ENCODE data around the gene EBF3. TPM values are rescaled to one million over a fixed set of nuclear protein-coding genes. Genes with fewer than 3 reads are reported as not detected.

EBF3 gene
- total RNA-seq, 4 donors from 2014 or later, result 5.5 to 10.4 (median 8.2) TPM

GRCh38 chr10:129860396-129860795 lies 103.7 kb downstream of the EBF3 start:
- Histone ChIP-seq H3K4me1 (no peaks in the 10 kb centered on the region), H3K27me3 (no peaks in the 10 kb centered on the region), H3K27ac (no peak overlapping the region), H3K36me3 (no peaks in the 10 kb centered on the region), H3K9me3 (no peaks in the 10 kb centered on the region), H3K4me3 (no peak overlapping the region)
- ATAC-seq (no peak), DNase-seq (no peak)
- TF ChIP-seq CTCF (IDR thresholded peaks at IDR 0.05 in 4 of 5, conservative IDR thresholded peaks at IDR 0.05 in 1 of 5) (no peak), POLR2A (IDR thresholded peaks at IDR 0.05) (no peak)
- in situ Hi-C loops (cut with MboI; ENCODE audit: low sequenced_read_pairs in 4 of 4), result no loop called here
- intact Hi-C loops (cut with DNase I; ENCODE audit: low total_unique reads), result no loop called here

GRCh38 chr10:129859536-129859935 lies 104.5 kb downstream of the EBF3 start:
- Histone ChIP-seq H3K4me1 (no peaks in the 10 kb centered on the region), H3K4me3 (no peak overlapping the region), H3K27me3 (no peaks in the 10 kb centered on the region), H3K9me3 (no peaks in the 10 kb centered on the region), H3K36me3 (no peaks in the 10 kb centered on the region), H3K27ac (no peak overlapping the region)
- DNase-seq (no peak), ATAC-seq (no peak)
- TF ChIP-seq POLR2A (IDR thresholded peaks at IDR 0.05), result no peak
- no peak for TF ChIP-seq CTCF (IDR thresholded peaks at IDR 0.05 in 4 of 5, conservative IDR thresholded peaks at IDR 0.05 in 1 of 5)
- in situ Hi-C loops (cut with MboI; ENCODE audit: low sequenced_read_pairs in 4 of 4), result no loop called here
- intact Hi-C loops (cut with DNase I; ENCODE audit: low total_unique reads), result no loop called here

- H3K9me3 ChIP-seq, result no peaks in the 10 kb centered on the region
- H3K4me1 ChIP-seq, result peaks cover 0 to 8% of the 10 kb centered on the region in 2 donors
- no peaks in the 10 kb centered on the region for H3K36me3 ChIP-seq
- H3K4me3 ChIP-seq, result no peak overlapping the region
- intact Hi-C loops (cut with DNase I; ENCODE audit: low total_unique reads), result no loop called here
- ATAC-seq, result no peak
- in situ Hi-C loops (cut with MboI; ENCODE audit: low sequenced_read_pairs in 4 of 4), result no loop called here
- no peaks in the 10 kb centered on the region for H3K27me3 ChIP-seq
- no peak overlapping the region for H3K27ac ChIP-seq
- TF ChIP-seq POLR2A (IDR thresholded peaks at IDR 0.05) (no peak), CTCF (IDR thresholded peaks at IDR 0.05 in 4 of 5, conservative IDR thresholded peaks at IDR 0.05 in 1 of 5) (no peak)
- DNase-seq, result no peak
Measured at GRCh38 chr10:129857242-129857960, 106.7 kb downstream of the EBF3 start.

- in situ Hi-C loops (cut with MboI; ENCODE audit: low sequenced_read_pairs in 4 of 4), result no loop called here
- no peak for DNase-seq
- Histone ChIP-seq H3K4me1 (peaks cover 0 to 8% of the 10 kb centered on the region in 2 donors), H3K27me3 (no peaks in the 10 kb centered on the region), H3K9me3 (no peaks in the 10 kb centered on the region), H3K36me3 (no peaks in the 10 kb centered on the region), H3K4me3 (no peak overlapping the region), H3K27ac (no peak overlapping the region)
- TF ChIP-seq CTCF (IDR thresholded peaks at IDR 0.05 in 4 of 5, conservative IDR thresholded peaks at IDR 0.05 in 1 of 5), result no peak
- TF ChIP-seq POLR2A (IDR thresholded peaks at IDR 0.05), result no peak
- no peak for ATAC-seq
- intact Hi-C loops (cut with DNase I; ENCODE audit: low total_unique reads), result no loop called here
Measured at GRCh38 chr10:129855836-129856563, 108.1 kb downstream of the EBF3 start.

Measured in gastrocnemius medialis (tissue), 4 donors.